Osteoblast (primary cell): ENCODE data around the gene SEL1L. TPM values are rescaled to one million over a fixed set of nuclear protein-coding genes. Genes with fewer than 3 reads are reported as not detected.
A peak's percentile ranks its signal among the peaks of the same experiment; 100 is the strongest.

Experiments
- DNase-seq: peaks from one replicate; pipeline ENCODE4 v3.0.0; 2011; ENCODE audit warnings: low spot score, mixed read lengths; ENCODE audit not compliant: insufficient read length; ENCODE audit errors: missing footprints
- H2AFZ ChIP-seq: 2 replicates; pipeline ENCODE4 v1.6.0; 2011; ENCODE audit warnings: mild to moderate bottlenecking, low read length
- H3K27ac ChIP-seq: 2 replicates; pipeline ENCODE4 v1.5.1; 2011; ENCODE audit warnings: mild to moderate bottlenecking, low read depth, low read length, moderate library complexity
- H3K27me3 ChIP-seq: 2 replicates; pipeline ENCODE4 v1.6.0; 2012; ENCODE audit warnings: mild to moderate bottlenecking, control low read depth, inconsistent platforms, low read length, moderate library complexity; ENCODE audit not compliant: insufficient read depth
- H3K36me3 ChIP-seq: 2 replicates; pipeline ENCODE4 v1.5.1; 2011; ENCODE audit warnings: mild to moderate bottlenecking, low read length, control low read depth, moderate library complexity; ENCODE audit not compliant: insufficient read depth
- H3K4me1 ChIP-seq: 2 replicates; pipeline ENCODE4 v1.5.1; 2011; ENCODE audit warnings: mild to moderate bottlenecking, low read length, control low read depth, moderate library complexity; ENCODE audit not compliant: insufficient read depth
- H3K4me2 ChIP-seq: 2 replicates; pipeline ENCODE4 v1.6.0; 2011; ENCODE audit warnings: mild to moderate bottlenecking, low read length; ENCODE audit not compliant: insufficient read depth
- H3K4me3 ChIP-seq: fragments of 200-600 bp; sonication (generic); 3 replicates; pipeline ENCODE4 v1.5.1; 2012; ENCODE audit warnings: mild to moderate bottlenecking, low read length, inconsistent platforms; ENCODE audit not compliant: insufficient read depth
- H3K79me2 ChIP-seq: 2 replicates; pipeline ENCODE4 v1.6.0; 2012; ENCODE audit warnings: mild to moderate bottlenecking, low read length, control low read depth, inconsistent platforms; ENCODE audit not compliant: insufficient read depth
- H3K9me3 ChIP-seq: 2 replicates; pipeline ENCODE4 v1.5.1; 2011; ENCODE audit warnings: low read depth, low read length, control low read depth
- H4K20me1 ChIP-seq: 2 replicates; pipeline ENCODE4 v1.6.0; 2012; ENCODE audit warnings: mild to moderate bottlenecking, low read length, control low read depth; ENCODE audit not compliant: insufficient read depth
- total RNA-seq: library from RNA; depleted of rRNA; stranded (reverse); fragments of >200 nt; gene quantifications from 2 replicates; pipeline ENCODE4 v1.2.3, GENCODE V29; 2012
- TF ChIP-seq, protein P1 (sequence below): IDR thresholded peaks from 2 replicates; pipeline ENCODE4 v1.5.1; 2011; ENCODE audit warnings: mild to moderate bottlenecking, low read depth, low read length, moderate library complexity; ENCODE audit errors: extremely low read depth

The SEL1L gene
- total RNA-seq, 1 donor, result 151 TPM

GRCh38 chr14:81529391-81529790 lies 4.3 kb downstream of the SEL1L start:
- Histone ChIP-seq H2AFZ (no peak overlapping the region), H3K4me1 (peaks cover 15% of the 10 kb centered on the region), H3K4me2 (no peak overlapping the region), H3K9me3 (no peaks in the 10 kb centered on the region), H3K79me2 (peaks cover 69% of the 10 kb centered on the region), H3K27ac (no peak overlapping the region), H3K36me3 (peaks cover 4% of the 10 kb centered on the region), H4K20me1 (peaks cover 14% of the 10 kb centered on the region), H3K4me3 (no peak overlapping the region), H3K27me3 (no peaks in the 10 kb centered on the region)
- no peak for DNase-seq
- TF ChIP-seq, protein P1, sequence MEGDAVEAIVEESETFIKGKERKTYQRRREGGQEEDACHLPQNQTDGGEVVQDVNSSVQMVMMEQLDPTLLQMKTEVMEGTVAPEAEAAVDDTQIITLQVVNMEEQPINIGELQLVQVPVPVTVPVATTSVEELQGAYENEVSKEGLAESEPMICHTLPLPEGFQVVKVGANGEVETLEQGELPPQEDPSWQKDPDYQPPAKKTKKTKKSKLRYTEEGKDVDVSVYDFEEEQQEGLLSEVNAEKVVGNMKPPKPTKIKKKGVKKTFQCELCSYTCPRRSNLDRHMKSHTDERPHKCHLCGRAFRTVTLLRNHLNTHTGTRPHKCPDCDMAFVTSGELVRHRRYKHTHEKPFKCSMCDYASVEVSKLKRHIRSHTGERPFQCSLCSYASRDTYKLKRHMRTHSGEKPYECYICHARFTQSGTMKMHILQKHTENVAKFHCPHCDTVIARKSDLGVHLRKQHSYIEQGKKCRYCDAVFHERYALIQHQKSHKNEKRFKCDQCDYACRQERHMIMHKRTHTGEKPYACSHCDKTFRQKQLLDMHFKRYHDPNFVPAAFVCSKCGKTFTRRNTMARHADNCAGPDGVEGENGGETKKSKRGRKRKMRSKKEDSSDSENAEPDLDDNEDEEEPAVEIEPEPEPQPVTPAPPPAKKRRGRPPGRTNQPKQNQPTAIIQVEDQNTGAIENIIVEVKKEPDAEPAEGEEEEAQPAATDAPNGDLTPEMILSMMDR, result no peak

GRCh38 chr14:81525129-81525528 lies 8.5 kb downstream of the SEL1L start:
- Histone ChIP-seq H3K4me2 (no peak overlapping the region), H3K79me2 (peaks cover 44% of the 10 kb centered on the region), H3K36me3 (peaks cover 18% of the 10 kb centered on the region), H3K27ac (no peak overlapping the region), H3K4me3 (no peak overlapping the region), H3K27me3 (no peaks in the 10 kb centered on the region), H2AFZ (no peak overlapping the region), H4K20me1 (peaks cover 7% of the 10 kb centered on the region), H3K9me3 (no peaks in the 10 kb centered on the region), H3K4me1 (no peaks in the 10 kb centered on the region)
- no peak for DNase-seq
- TF ChIP-seq, protein P1, result no peak

GRCh38 chr14:81523616-81524015 lies 10.0 kb downstream of the SEL1L start:
- Histone ChIP-seq H3K36me3 (peaks cover 18% of the 10 kb centered on the region), H3K4me1 (no peaks in the 10 kb centered on the region), H3K4me2 (no peak overlapping the region), H3K4me3 (no peak overlapping the region), H3K79me2 (peaks cover 34% of the 10 kb centered on the region), H3K9me3 (no peaks in the 10 kb centered on the region), H3K27ac (no peak overlapping the region), H3K27me3 (no peaks in the 10 kb centered on the region), H4K20me1 (peaks cover 3% of the 10 kb centered on the region), H2AFZ (no peak overlapping the region)
- no peak for DNase-seq
- TF ChIP-seq, protein P1, result no peak

DNA sequence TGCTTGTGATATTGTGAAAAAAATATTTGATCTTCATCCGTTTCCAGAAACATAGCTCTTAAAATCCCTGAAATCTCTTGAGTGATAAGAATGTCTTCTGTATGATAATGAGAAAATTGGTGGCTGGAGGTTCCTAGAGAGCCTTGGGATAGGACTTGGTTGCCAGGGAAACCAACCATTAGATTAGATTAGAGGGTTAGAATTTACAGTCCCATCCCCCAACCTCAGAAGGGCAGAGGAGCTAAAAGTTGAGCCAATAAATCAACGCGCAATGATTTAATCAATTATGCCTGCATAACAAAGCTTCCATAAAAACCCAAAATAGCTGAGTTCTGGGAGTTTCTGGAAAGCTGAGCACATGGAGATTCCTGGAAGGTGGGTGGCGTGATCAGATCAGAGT lies 10.6 kb downstream of the SEL1L start:
- TF ChIP-seq, protein P1, result no peak
- Histone ChIP-seq H3K79me2 (peaks cover 28% of the 10 kb centered on the region), H3K4me2 (no peak overlapping the region)

More for the DNA sequence above, 10.6 kb downstream of the SEL1L start:
- Histone ChIP-seq H3K9me3 (no peaks in the 10 kb centered on the region), H3K4me1 (no peaks in the 10 kb centered on the region), H3K4me3 (no peak overlapping the region), H3K27me3 (no peaks in the 10 kb centered on the region), H3K27ac (no peak overlapping the region), H4K20me1 (no peaks in the 10 kb centered on the region), H3K36me3 (peaks cover 18% of the 10 kb centered on the region), H2AFZ (no peak overlapping the region)
- DNase-seq, result peak; percentile 52
